Right lobe of liver (tissue), 4 donors: ENCODE data around the gene GH2.

Source experiments
- CTCF ChIP-seq, 4 donors: fragments of 200-600 bp in 3 of 4; fragments of 450-650 bp in 1 of 4; IDR thresholded peaks; one replicate each; pipeline versions ENCODE4 v1.5.1 to v1.8.0; 2016 to 2022; ENCODE audit warnings: antibody characterized with exemption in 4 of 4, mild to moderate bottlenecking in 2 of 4
- POLR2A ChIP-seq: fragments of 450-650 bp; IDR thresholded peaks from one replicate; pipeline ENCODE4 v1.6.1; 2017; ENCODE audit warnings: antibody characterized with exemption, mild to moderate bottlenecking
- donor health status: DM: no; HTN: no; CAD: no.
- donor health status: DM: no; HTN: no; CAD: no.
- donor health status: DM: no; HTN: yes; CAD: no.

DNA sequence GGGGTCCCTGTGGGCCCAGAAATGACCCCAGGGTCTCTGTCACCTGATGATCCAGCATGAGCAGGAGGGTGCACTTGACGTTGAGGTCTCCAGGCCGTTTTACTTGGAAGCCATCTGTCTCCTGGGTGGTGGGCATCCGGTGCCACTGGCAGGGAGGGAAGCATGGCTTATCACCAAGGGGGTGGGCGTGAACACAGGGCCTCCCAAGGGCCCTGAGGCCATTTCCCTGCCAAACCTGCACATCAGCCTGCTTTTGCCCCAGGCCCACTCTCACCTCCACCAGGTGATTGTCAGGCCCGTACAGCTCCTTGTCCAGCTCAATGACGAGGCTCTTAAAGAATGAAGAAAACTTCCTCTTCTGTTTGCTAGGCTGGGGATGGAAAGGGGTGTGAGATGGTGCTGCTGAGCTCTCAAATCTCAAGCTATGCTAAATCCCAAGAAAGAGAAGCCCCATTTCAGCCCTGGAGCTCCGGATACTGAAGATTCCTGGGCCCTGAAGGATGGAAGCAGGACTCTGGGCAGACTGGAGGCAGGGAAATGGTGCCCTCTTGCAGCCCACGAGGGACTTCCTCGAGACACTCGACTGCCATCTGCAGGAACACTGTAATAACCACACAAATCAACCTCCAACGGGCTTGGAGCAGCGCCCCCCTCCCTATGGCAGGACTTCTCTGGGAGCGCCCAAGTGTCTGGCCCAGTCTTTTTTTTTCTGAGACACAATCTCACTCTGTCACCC, 47.1 kb downstream of the GH2 start:
- TF ChIP-seq CTCF (IDR thresholded peaks at IDR 0.05) (peak; percentile 11 to 47 (median 38)), POLR2A (no peak)
